ENCODE data around the gene FADS1. TPM values are rescaled to one million over a fixed set of nuclear protein-coding genes. Genes with fewer than 3 reads are reported as not detected.
A peak's percentile ranks its signal among the peaks of the same experiment; 100 is the strongest.

FADS1 gene
- total RNA-seq, 2 experiments from 2014 or later = 63.6 to 68.2 TPM

DNA sequence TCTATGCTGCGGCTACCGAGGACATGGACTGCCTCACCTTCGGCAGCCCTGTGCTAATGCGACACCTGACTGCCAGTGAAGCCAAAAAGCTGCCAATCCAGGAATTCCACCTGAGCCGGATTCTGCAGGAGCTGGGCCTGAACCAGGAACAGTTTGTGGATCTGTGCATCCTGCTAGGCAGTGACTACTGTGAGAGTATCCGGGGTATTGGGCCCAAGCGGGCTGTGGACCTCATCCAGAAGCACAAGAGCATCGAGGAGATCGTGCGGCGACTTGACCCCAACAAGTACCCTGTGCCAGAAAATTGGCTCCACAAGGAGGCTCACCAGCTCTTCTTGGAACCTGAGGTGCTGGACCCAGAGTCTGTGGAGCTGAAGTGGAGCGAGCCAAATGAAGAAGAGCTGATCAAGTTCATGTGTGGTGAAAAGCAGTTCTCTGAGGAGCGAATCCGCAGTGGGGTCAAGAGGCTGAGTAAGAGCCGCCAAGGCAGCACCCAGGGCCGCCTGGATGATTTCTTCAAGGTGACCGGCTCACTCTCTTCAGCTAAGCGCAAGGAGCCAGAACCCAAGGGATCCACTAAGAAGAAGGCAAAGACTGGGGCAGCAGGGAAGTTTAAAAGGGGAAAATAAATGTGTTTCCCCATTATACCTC is 20.8 kb downstream of the FADS1 start:
- H3K36me3 Mint-ChIP-seq (ENCODE audit: low read depth) = peaks cover 73% of the 10 kb centered on the region

GRCh38 chr11:61795459-61795858 is 21.3 kb downstream of the FADS1 start:
- no peaks in the 10 kb centered on the region for H3K27me3 Mint-ChIP-seq
- ChIA-PET CTCF (interaction anchor here (3.2 to 5.2 kb wide), 3 partner anchors 19 to 286 kb away, joined by 39 to 81 read pairs (median 41); partner anchors contain the start of gene FADS1), POLR2A (interaction anchor here (5.2 to 5.5 kb wide), 2 partner anchors 19 to 33 kb away, joined by 44 to 81 read pairs; partner anchors contain the start of genes FADS1 and FADS2)
- peaks cover 65% of the 10 kb centered on the region for H3K4me1 Mint-ChIP-seq
- DNase-seq = no peak
- H3K9me3 Mint-ChIP-seq = no peaks in the 10 kb centered on the region
- H3K4me3 Mint-ChIP-seq = peak overlapping the region; percentile 40
- peaks cover 75% of the 10 kb centered on the region for H3K36me3 Mint-ChIP-seq (ENCODE audit: low read depth)
- H3K27ac Mint-ChIP-seq = no peak overlapping the region

More for the DNA sequence above, 20.8 kb downstream of the FADS1 start:
- CTCF ChIA-PET = interaction anchor here (0.9 to 5.2 kb wide), 15 partner anchors 8 to 316 kb away, joined by 3 to 81 read pairs (median 13); partner anchors contain the start of genes FADS1 and FTH1
- H3K4me3 Mint-ChIP-seq = no peak overlapping the region
- POLR2A ChIA-PET = interaction anchor here (2.1 to 5.5 kb wide), 4 partner anchors 11 to 32 kb away, joined by 14 to 81 read pairs (median 22); partner anchors contain the start of genes FADS1 and FADS2
- DNase-seq = no peak
- H3K4me1 Mint-ChIP-seq = peaks cover 63% of the 10 kb centered on the region
- H3K27me3 Mint-ChIP-seq = no peaks in the 10 kb centered on the region
- no peaks in the 10 kb centered on the region for H3K9me3 Mint-ChIP-seq
- H3K27ac Mint-ChIP-seq = no peak overlapping the region

DNA sequence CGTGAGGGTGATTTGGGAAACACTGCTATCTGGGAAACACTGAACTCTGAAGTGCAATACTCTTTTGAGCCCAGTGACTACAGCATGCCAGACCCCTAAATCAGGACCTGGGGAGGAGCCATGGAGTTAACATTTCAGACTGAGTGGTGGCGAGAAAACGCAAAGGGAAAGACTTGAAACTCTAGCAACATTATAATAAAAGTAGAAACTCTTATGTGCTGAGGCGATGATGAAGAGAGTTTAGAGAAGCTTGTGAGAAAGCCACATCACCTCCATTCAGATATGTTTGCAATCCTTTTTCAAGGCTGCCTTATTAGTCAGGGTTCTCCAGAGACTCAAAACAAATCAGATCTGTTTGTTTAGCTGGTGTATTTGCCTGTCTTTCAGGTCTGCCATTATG is 22.2 kb downstream of the FADS1 start:
- POLR2A ChIA-PET = interaction anchor here (0.9 to 5.5 kb wide), 3 partner anchors 9 to 34 kb away, joined by 3 to 81 read pairs (median 44); partner anchors contain the start of genes FADS1 and FADS2
- H3K27ac Mint-ChIP-seq = no peak overlapping the region
- peaks cover 68% of the 10 kb centered on the region for H3K4me1 Mint-ChIP-seq
- H3K4me3 Mint-ChIP-seq = peak overlapping the region; percentile 19
- DNase-seq = no peak
- no peaks in the 10 kb centered on the region for H3K27me3 Mint-ChIP-seq
- CTCF ChIA-PET = interaction anchor here (1.4 to 5.2 kb wide), 3 partner anchors 17 to 314 kb away, joined by 4 to 81 read pairs (median 5); partner anchors contain the start of gene FADS1
- H3K36me3 Mint-ChIP-seq (ENCODE audit: low read depth) = peaks cover 78% of the 10 kb centered on the region
- no peaks in the 10 kb centered on the region for H3K9me3 Mint-ChIP-seq

DNA sequence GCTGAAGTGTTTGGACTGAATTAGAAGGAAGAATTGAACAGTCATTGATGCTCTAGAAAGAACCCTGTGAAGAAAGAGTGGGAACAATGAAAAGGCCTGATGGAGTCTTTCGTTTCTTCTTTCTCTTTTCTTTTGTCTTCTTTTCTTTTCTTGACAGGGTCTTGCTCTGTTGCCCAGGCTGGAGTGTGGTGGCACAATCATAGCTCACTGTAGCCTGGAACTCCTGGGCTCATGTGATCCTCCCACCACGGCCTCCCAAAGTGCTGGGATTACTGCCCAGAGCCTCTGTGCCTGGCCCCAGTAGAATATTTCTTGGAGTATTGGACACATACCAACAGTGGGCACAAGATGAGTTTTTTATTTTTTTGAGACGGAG is 23.0 kb downstream of the FADS1 start:
- H3K4me1 Mint-ChIP-seq = peaks cover 66% of the 10 kb centered on the region
- H3K27me3 Mint-ChIP-seq = no peaks in the 10 kb centered on the region
- H3K27ac Mint-ChIP-seq = peak overlapping the region; percentile 96
- peaks cover 78% of the 10 kb centered on the region for H3K36me3 Mint-ChIP-seq (ENCODE audit: low read depth)
- DNase-seq = no peak
- H3K9me3 Mint-ChIP-seq = no peaks in the 10 kb centered on the region
- H3K4me3 Mint-ChIP-seq = peak overlapping the region; percentile 94
- CTCF ChIA-PET = interaction anchor here (1.4 to 2.5 kb wide), 2 partner anchors 16 to 314 kb away, joined by 4 to 5 read pairs; no protein-coding TSS in a partner anchor
- POLR2A ChIA-PET = interaction anchor here (1.2 to 5.5 kb wide), 10 partner anchors 9 to 288 kb away, joined by 3 to 81 read pairs (median 22); partner anchors contain the start of genes FADS1, FADS2 and FTH1

GRCh38 chr11:61793083-61793828 is 23.5 kb downstream of the FADS1 start:
- H3K27me3 Mint-ChIP-seq = no peaks in the 10 kb centered on the region
- CTCF ChIA-PET = interaction anchor here (0.8 to 2.5 kb wide), 8 partner anchors 15 to 545 kb away, joined by 3 to 12 read pairs (median 4); partner anchors contain the start of genes FADS2 and INCENP
- no peak for DNase-seq
- peaks cover 78% of the 10 kb centered on the region for H3K36me3 Mint-ChIP-seq (ENCODE audit: low read depth)
- POLR2A ChIA-PET = interaction anchor here (0.6 to 5.5 kb wide), 24 partner anchors 9 to 1088 kb away, joined by 3 to 81 read pairs (median 4); partner anchors contain the start of genes FADS1, FADS2, FADS3 and FTH1
- H3K4me1 Mint-ChIP-seq = peaks cover 63% of the 10 kb centered on the region
- H3K4me3 Mint-ChIP-seq = peak overlapping the region; percentile 94
- H3K27ac Mint-ChIP-seq = peak overlapping the region; percentile 96
- no peaks in the 10 kb centered on the region for H3K9me3 Mint-ChIP-seq

DNA sequence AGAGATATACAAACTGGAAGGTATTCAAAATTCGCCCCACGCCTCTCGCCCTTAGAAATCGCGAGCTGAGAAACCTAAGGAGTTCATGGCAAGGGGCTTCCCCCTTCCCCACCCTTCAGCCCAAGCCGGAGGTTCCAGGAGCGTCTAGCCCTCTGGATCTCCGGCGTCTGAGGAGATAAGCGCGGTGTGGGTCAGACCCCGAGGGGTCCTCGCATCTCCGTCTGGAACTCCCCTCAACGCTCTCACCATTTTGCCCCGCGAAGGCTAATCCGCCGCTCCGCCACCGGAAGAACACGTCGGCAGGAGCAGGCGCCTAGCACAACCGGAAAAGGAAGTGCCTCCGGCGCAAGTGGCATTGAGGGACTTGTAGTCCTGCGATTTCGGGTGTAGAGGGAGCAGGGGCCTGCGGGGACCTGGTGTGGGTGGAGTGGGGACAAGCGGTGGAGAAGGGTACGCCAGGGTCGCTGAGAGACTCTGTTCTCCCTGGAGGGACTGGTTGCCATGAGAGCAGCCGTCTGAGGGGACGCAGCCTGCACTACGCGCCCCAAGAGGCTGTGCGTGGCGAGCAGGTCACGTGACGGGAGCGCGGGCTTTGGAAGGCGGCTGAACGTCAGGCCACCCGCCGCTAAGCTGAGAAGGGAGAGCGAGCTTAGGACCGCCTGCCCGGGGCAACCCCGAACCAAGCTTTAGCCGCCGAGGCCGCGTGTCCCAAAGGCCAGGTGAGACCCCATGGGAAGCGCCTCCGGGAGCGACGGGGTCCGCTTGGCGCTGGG is 24.3 kb downstream of the FADS1 start, which contains the start of the genes FEN1 and TMEM258:
Gene FEN1, plus strand, starts transcription at position 602 of the 773 bp plus-strand sequence. CDS start 2,451 bp downstream, outside the sequence.
Gene TMEM258, minus strand, starts transcription at position 290 of the 773 bp plus-strand sequence. Its CDS starts 41 bp downstream, at position 249.
- H3K36me3 Mint-ChIP-seq (ENCODE audit: low read depth) = peaks cover 77% of the 10 kb centered on the region
- H3K27ac Mint-ChIP-seq = peak within 1 kb of the TSS; percentile 96
- DNase-seq = peak; percentile 90
- no peaks in the 10 kb centered on the region for H3K9me3 Mint-ChIP-seq
- POLR2A ChIA-PET = interaction anchor here (0.6 to 5.5 kb wide), 26 partner anchors 8 to 1089 kb away, joined by 3 to 81 read pairs (median 4); partner anchors contain the start of genes CYB561A3, FADS1, FADS2 and FADS3
- CTCF ChIA-PET = interaction anchor here (0.8 to 2.5 kb wide), 12 partner anchors 9 to 545 kb away, joined by 3 to 12 read pairs (median 4); partner anchors contain the start of genes FADS2 and INCENP
- H3K4me3 Mint-ChIP-seq = peak within 1 kb of the TSS; percentile 94
- peaks cover 60% of the 10 kb centered on the region for H3K4me1 Mint-ChIP-seq
- H3K27me3 Mint-ChIP-seq = no peaks in the 10 kb centered on the region

DNA sequence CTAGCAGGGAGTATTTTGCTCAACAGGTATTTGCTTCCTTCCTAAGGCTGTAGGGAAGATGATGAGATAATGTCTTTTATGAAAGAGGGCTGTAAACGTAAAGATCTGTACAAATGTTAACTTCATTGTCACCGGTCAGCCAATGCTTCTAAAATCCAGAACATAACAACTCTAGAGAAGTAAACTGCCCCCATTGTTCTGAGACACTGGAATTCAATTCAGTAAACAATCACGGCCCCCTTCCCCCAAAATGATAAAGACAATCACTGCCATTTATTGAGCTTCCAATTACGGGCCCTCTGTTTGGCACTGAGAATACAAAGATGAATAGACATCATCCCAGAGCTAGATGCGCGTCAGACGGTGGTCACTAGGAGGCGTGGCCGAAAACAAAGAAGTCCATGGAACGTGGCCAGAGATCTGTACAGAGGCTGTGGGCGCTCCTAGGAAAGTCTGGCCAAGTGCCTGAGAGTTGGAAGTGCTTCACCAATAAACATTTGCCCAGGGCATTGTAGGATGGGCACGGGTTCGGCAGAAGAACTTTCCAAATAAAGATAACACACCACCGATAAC is 25.0 kb downstream of the FADS1 start:
- Mint-ChIP-seq H3K36me3 (ENCODE audit: low read depth) (peaks cover 72% of the 10 kb centered on the region), H3K27ac (peak overlapping the region; percentile 96), H3K4me1 (peaks cover 53% of the 10 kb centered on the region), H3K27me3 (no peaks in the 10 kb centered on the region), H3K4me3 (peak overlapping the region; percentile 94), H3K9me3 (no peaks in the 10 kb centered on the region)
- CTCF ChIA-PET = interaction anchor here (0.8 to 2.3 kb wide), 9 partner anchors 9 to 320 kb away, joined by 3 to 12 read pairs (median 3); no protein-coding TSS in a partner anchor
- POLR2A ChIA-PET = interaction anchor here (0.6 to 5.5 kb wide), 14 partner anchors 11 to 430 kb away, joined by 3 to 81 read pairs (median 9); partner anchors contain the start of genes CYB561A3, FADS1, FADS2 and FADS3
- peak; percentile 54 for DNase-seq

GRCh38 chr11:61787928-61788491 is 28.8 kb downstream of the FADS1 start:
- CTCF ChIA-PET = interaction anchor here (0.6 to 2.6 kb wide), 7 partner anchors 9 to 150 kb away, joined by 3 to 14 read pairs (median 5); no protein-coding TSS in a partner anchor
- peak; percentile 33 for DNase-seq
- H3K36me3 Mint-ChIP-seq (ENCODE audit: low read depth) = peaks cover 56% of the 10 kb centered on the region
- POLR2A ChIA-PET = interaction anchor here (1.1 to 1.4 kb wide), 2 partner anchors 10 to 13 kb away, joined by 3 to 4 read pairs; no protein-coding TSS in a partner anchor
- H3K27ac Mint-ChIP-seq = no peak overlapping the region
- H3K9me3 Mint-ChIP-seq = no peaks in the 10 kb centered on the region
- no peak overlapping the region for H3K4me3 Mint-ChIP-seq
- H3K4me1 Mint-ChIP-seq = peaks cover 23% of the 10 kb centered on the region
- no peaks in the 10 kb centered on the region for H3K27me3 Mint-ChIP-seq

GRCh38 chr11:61785837-61786402 is 30.9 kb downstream of the FADS1 start:
- no peak overlapping the region for H3K27ac Mint-ChIP-seq
- CTCF ChIA-PET = no interaction called here
- H3K4me1 Mint-ChIP-seq = peaks cover 17% of the 10 kb centered on the region
- POLR2A ChIA-PET = no interaction called here
- no peaks in the 10 kb centered on the region for H3K27me3 Mint-ChIP-seq
- H3K36me3 Mint-ChIP-seq (ENCODE audit: low read depth) = peaks cover 43% of the 10 kb centered on the region
- no peak for DNase-seq
- no peak overlapping the region for H3K4me3 Mint-ChIP-seq
- no peaks in the 10 kb centered on the region for H3K9me3 Mint-ChIP-seq

GRCh38 chr11:61784506-61784805 is 32.3 kb downstream of the FADS1 start:
- CTCF ChIA-PET = interaction anchor here (1.0 kb wide), 1 partner anchor 12 kb away, joined by 3 read pairs; no protein-coding TSS in a partner anchor
- Mint-ChIP-seq H3K27ac (no peak overlapping the region), H3K36me3 (ENCODE audit: low read depth) (peaks cover 29% of the 10 kb centered on the region), H3K4me1 (peaks cover 3% of the 10 kb centered on the region), H3K27me3 (no peaks in the 10 kb centered on the region), H3K9me3 (no peaks in the 10 kb centered on the region), H3K4me3 (no peak overlapping the region)
- POLR2A ChIA-PET = interaction anchor here (1.5 kb wide), 1 partner anchor 8 kb away, joined by 4 read pairs; the partner anchor contains the start of genes FEN1 and TMEM258
- no peak for DNase-seq

Data from activated CD4-positive, alpha-beta memory T cell treated with anti-CD3 and anti-CD28 coated beads, Interleukin-2, amount 10 ng/mL, durations not matched to agents 7 days and 5 days (primary cell).